B cell (primary cell): ENCODE measurements around the gene CASS4. TPM values are rescaled to one million over a fixed set of nuclear protein-coding genes. Genes with fewer than 3 reads are reported as not detected.

Source experiments
- ATAC-seq: fragments of 200-7000 bp; cut with Tn5 transposase; one replicate; pipeline ENCODE4 v1.10.0; 2021; ENCODE audit warnings: low read depth, mild to moderate bottlenecking, moderate number of reproducible peaks, moderate library complexity
- CTCF ChIA-PET: fragments of 350-600 bp; sonication (Branson Sonifier 250); formaldehyde crosslinking; loops from one replicate; lab custom pipeline; 2021; ENCODE audit warnings: antibody characterized with exemption, inconsistent platforms; lab: Charles Lee
- POLR2A ChIA-PET: fragments of 350-600 bp; sonication (Branson Sonifier 250); formaldehyde crosslinking; loops from one replicate; lab custom pipeline; 2021; ENCODE audit warnings: antibody characterized with exemption; lab: Charles Lee
- DNase-seq: peaks from one replicate; pipeline ENCODE4 v3.0.0; 2013
- H2AFZ ChIP-seq: 2 replicates; pipeline ENCODE4 v1.6.1; 2012; ENCODE audit warnings: mild to moderate bottlenecking, low read depth, low read length; ENCODE audit not compliant: insufficient read depth, poor library complexity, severe bottlenecking
- H3K27ac ChIP-seq, 2 donors: 1 replicate in 1 of 2; 2 replicates in 1 of 2; pipeline ENCODE4 v1.5.1; 2012 to 2013; ENCODE audit warnings: low read length in 2 of 2, mild to moderate bottlenecking in 2 of 2, moderate library complexity in 1 of 2
- H3K27me3 ChIP-seq, 4 experiments: fragments of 200-600 bp in 1 of 4; sonication (generic) in 1 of 4; replicated peaks in 1 of 4; 1 replicate in 2 of 4; 2 replicates in 2 of 4; pipeline versions ENCODE4 v1.6.1 to v1.7.0; 2013 to 2016; ENCODE audit warnings: low read length in 3 of 4, mild to moderate bottlenecking in 2 of 4, mixed read lengths in 1 of 4, moderate library complexity in 1 of 4; ENCODE audit not compliant: insufficient read depth in 4 of 4, control insufficient read depth in 3 of 4; ENCODE audit errors: control extremely low read depth in 1 of 4
- H3K36me3 ChIP-seq, 2 experiments: replicated peaks in 1 of 2; 1 replicate in 1 of 2; 2 replicates in 1 of 2; pipeline versions ENCODE4 v1.6.1 to v1.7.1; 2013; ENCODE audit warnings: low read length in 1 of 2; ENCODE audit not compliant: insufficient read depth in 2 of 2, control insufficient read depth in 1 of 2; ENCODE audit errors: control extremely low read depth in 1 of 2, extremely low read depth in 1 of 2
- H3K4me1 ChIP-seq, 2 donors: fragments of 200-600 bp in 1 of 2; sonication (generic) in 1 of 2; 1 replicate in 1 of 2; 2 replicates in 1 of 2; pipeline versions ENCODE4 v1.5.1 to v1.6.1; 2013 to 2017; ENCODE audit warnings: low read length in 2 of 2; ENCODE audit not compliant: control insufficient read depth in 2 of 2, insufficient read depth in 2 of 2
- H3K4me2 ChIP-seq: replicated peaks from 2 replicates; pipeline ENCODE3; 2012; ENCODE audit warnings: mild to moderate bottlenecking, low read depth, low read length; ENCODE audit not compliant: poor library complexity, severe bottlenecking
- H3K4me3 ChIP-seq, 5 experiments: fragments of 200-600 bp in 1 of 5; sonication (generic) in 1 of 5; 1 replicate in 3 of 5; 2 replicates in 2 of 5; pipeline versions ENCODE4 v1.5.1 to v1.7.0; 2011 to 2016; ENCODE audit warnings: low read length in 4 of 5, mild to moderate bottlenecking in 4 of 5, low read depth in 2 of 5, control low read depth in 1 of 5, moderate library complexity in 1 of 5; ENCODE audit not compliant: insufficient read depth in 1 of 5; ENCODE audit errors: control extremely low read depth in 1 of 5, extremely low read depth in 1 of 5
- H3K79me2 ChIP-seq: fragments of 200-600 bp; sonication (generic); one replicate; pipeline ENCODE4 v1.6.0; 2016; ENCODE audit warnings: low read length; ENCODE audit not compliant: control insufficient read depth, insufficient read depth
- H3K9ac ChIP-seq: fragments of 200-600 bp; sonication (generic); 2 replicates; pipeline ENCODE4 v1.6.1; 2017; ENCODE audit warnings: mild to moderate bottlenecking, low read length, moderate library complexity
- H3K9me3 ChIP-seq, 3 donors: one replicate each; pipeline versions ENCODE4 v1.6.1 to v1.7.1; 2013; ENCODE audit warnings: low read length in 2 of 3; ENCODE audit not compliant: control insufficient read depth in 2 of 3, insufficient read depth in 1 of 3; ENCODE audit errors: control extremely low read depth in 1 of 3
- H4K20me1 ChIP-seq: 2 replicates; pipeline ENCODE4 v1.6.0; 2012; ENCODE audit warnings: mild to moderate bottlenecking, low read length; ENCODE audit not compliant: insufficient read depth, control insufficient read depth, poor library complexity, severe bottlenecking
- H3K27ac Mint-ChIP-seq: one replicate; pipeline ENCODE4 v1.8.0; 2021; ENCODE audit warnings: mixed read lengths
- H3K27me3 Mint-ChIP-seq: one replicate; pipeline ENCODE4 v1.8.0; 2021; ENCODE audit warnings: mixed read lengths
- H3K4me1 Mint-ChIP-seq: one replicate; pipeline ENCODE4 v1.8.0; 2021; ENCODE audit warnings: mixed read lengths
- H3K4me3 Mint-ChIP-seq: one replicate; pipeline ENCODE4 v1.8.0; 2021; ENCODE audit warnings: mixed read lengths
- H3K9me3 Mint-ChIP-seq: one replicate; pipeline ENCODE4 v1.8.0; 2022; ENCODE audit warnings: mixed read lengths; ENCODE audit not compliant: insufficient read depth
- CTCF ChIP-seq: fragments of 200-600 bp; IDR thresholded peaks from one replicate; pipeline ENCODE4 v1.8.0; 2022; ENCODE audit warnings: antibody characterized with exemption, mild to moderate bottlenecking
- EZH2 ChIP-seq: IDR thresholded peaks from 2 replicates; pipeline ENCODE4 v1.6.1; 2012; ENCODE audit warnings: borderline replicate concordance, low read depth, mild to moderate bottlenecking, moderate library complexity, low read length; ENCODE audit not compliant: insufficient read depth, poor library complexity, severe bottlenecking
- WGBS: methylation state at CpG from one replicate; pipeline ENCODE4 v1.1.5; 2013; ENCODE audit warnings: missing lambda C conversion rate; ENCODE audit not compliant: insufficient coverage; 5-methylcytosine and 5-hydroxymethylcytosine counted together
- intact Hi-C: fragments of 100-400 bp; cut with micrococcal nuclease; formaldehyde crosslinking; loops from one replicate; pipeline ENCODE4 v1.10.0; 2022
- polyA plus RNA-seq: library from polyadenylated mRNA; depleted of rRNA; stranded (reverse); fragments of >200 nt; gene quantifications from 2 replicates; pipeline ENCODE4 v1.2.3, GENCODE V29; 2012
- total RNA-seq, 2 donors: library from RNA; stranded (reverse); fragments of 120-200 nt in 1 of 2; gene quantifications; 1 replicate in 1 of 2; 2 replicates in 1 of 2; pipeline versions ENCODE4 v1.2.3 to v1.2.4, GENCODE V29; 2013 to 2022

Gene CASS4
- total and polyA plus RNA-seq, 2 donors (not counting 1 experiment from before 2014, with no cell fraction given): 0.42 to 0.45 TPM

GRCh38 chr20:56469077-56469449 lies 57.0 kb downstream of the CASS4 start:
- H2AFZ ChIP-seq: peak overlapping the region; percentile 80
- POLR2A ChIA-PET: interaction anchor here (0.9 to 1.4 kb wide), 2 partner anchors 57 to 77 kb away, joined by 3 to 5 read pairs; partner anchors contain the start of genes AURKA, CASS4 and CSTF1
- no peak for ATAC-seq

More at GRCh38 chr20:56469077-56469449, 57.0 kb downstream of the CASS4 start:
- TF ChIP-seq CTCF (no peak), EZH2 (no peak)
- Histone ChIP-seq H3K27ac (peak overlapping the region; percentile 90 to 94), H3K4me2 (peak overlapping the region; percentile 87), H3K9ac (peak overlapping the region; percentile 82), H3K27me3 (no peaks in the 10 kb centered on the region), H3K4me1 (peaks cover 37 to 46% of the 10 kb centered on the region in 2 donors), H4K20me1 (no peaks in the 10 kb centered on the region), H3K9me3 (no peaks in the 10 kb centered on the region), H3K79me2 (peaks cover 47% of the 10 kb centered on the region), H3K36me3 (peaks cover 0 to 14% of the 10 kb centered on the region in 2 experiments), H3K4me3 (peak overlapping the region; percentile 90 to 100 (median 95))
- Mint-ChIP-seq H3K4me3 (peak overlapping the region; percentile 100), H3K4me1 (peaks cover 45% of the 10 kb centered on the region), H3K9me3 (no peaks in the 10 kb centered on the region), H3K27me3 (no peaks in the 10 kb centered on the region), H3K27ac (peak overlapping the region; percentile 98)
- CTCF ChIA-PET: interaction anchor here (0.9 to 1.0 kb wide), 2 partner anchors 71 to 80 kb away, joined by 3 to 4 read pairs; no protein-coding TSS in a partner anchor
- no peak for DNase-seq
- 3% methylated on average over 4 of the region's 8 CpGs for WGBS
- intact Hi-C loops: no loop called here
